Measurements from ENCODE around the gene KHK. TPM values are rescaled to one million over a fixed set of nuclear protein-coding genes. Genes with fewer than 3 reads are reported as not detected.
"Not testable (repeated sequence)": the region's sequence is repeated elsewhere in the genome, so short reads cannot be mapped to it uniquely, and the experiment has no call there.

Gene KHK
- polyA plus RNA-seq, 12 donors, result 1.1 to 7.6 (median 2.1) TPM; not detected in 1

DNA sequence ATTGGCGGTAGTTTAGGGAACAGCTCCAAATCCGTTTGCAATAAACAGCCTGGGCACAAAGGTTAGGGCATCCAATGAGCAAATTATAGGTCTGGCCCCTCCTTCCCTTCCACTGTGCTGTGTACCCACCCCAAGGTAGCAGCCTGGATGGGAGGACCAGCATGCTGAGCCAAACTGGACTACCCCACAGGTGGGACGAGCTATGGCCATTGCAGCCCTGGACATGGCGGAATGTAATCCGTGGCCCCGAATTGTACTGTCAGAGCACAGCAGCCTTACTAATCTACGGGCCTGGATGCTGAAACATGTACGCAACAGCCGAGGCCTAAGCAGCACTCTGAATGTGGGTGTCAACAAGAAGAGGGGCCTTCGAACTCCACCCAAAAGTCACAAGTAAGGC lies 28.4 kb upstream of the KHK start:
- no peak for DNase-seq

DNA sequence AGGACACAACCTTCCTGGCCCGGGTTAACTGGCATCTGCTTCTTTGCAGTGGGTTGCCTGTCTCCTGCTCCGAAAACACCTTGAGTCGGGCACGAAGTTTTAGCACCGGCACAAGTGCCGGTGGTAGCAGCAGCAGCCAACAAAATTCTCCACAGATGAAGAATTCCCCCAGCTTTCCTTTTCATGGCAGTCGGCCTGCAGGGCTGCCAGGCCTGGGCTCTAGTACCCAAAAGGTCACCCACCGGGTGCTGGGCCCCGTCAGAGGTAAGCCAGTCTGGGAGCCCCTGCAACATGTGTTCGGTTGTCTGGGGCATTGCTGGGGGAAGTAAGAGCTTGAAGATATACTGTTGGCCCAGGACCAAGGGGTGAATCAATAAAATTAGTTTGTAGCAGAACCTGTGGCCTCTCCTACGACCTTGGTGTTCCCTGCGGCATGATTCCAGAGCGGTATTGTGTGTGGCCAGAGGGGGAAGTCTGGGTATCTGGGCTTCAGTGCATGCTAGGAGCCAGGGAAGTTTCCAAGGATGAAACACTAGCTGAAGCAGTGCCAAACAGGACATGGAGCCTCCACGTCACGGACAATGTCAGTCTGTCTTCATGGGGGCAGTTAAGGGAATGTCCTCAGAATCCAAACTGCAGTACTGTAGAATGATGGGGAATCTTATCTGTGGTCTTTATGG lies 27.3 kb upstream of the KHK start:
- no peak for DNase-seq

GRCh38 chr2:27060323-27060722 lies 26.2 kb upstream of the KHK start:
- DNase-seq, result no peak

- DNase-seq, result no peak
Observed at GRCh38 chr2:27065128-27065527, 21.4 kb upstream of the KHK start.

DNA sequence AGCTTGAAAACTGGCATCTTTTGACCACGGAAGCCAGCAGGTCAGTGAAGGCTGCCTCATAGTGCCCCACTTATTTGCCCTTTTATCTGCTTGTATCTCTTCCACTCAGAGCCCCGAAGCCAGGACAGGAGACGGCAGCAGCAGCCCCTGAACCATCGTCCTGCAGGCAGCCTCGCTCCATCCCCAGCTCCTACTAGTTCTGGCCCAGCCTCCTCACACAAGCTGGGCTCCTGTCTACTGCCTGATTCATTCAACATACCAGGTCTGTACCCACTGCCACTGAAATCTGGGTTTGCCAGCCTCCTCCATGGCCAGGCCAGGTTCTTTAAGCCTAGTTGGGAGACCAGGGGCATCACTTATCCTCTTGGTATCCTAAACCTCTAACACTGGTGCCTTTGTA lies 19.2 kb upstream of the KHK start:
- no peak for DNase-seq

DNA sequence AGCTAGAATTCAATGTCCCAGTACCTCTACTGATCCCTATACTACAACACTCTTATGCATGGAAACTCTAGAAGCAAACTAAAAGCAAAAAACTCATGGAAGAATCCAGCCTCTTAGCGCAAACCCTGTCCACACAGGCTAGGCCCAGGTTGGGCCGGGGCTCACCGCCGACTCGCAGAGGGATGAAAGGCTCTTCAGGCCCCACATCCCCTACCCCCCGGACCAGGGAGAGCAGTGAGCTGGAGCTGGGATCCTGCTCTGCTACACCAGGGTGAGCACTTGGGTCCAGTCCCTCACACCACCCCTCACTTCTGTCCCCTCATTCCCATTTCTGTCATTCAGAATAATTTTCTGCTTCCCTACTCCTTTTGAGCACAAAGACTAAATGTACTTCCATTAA lies 17.1 kb upstream of the KHK start:
- no peak for DNase-seq

GRCh38 chr2:27069961-27070618 lies 16.5 kb upstream of the KHK start:
- DNase-seq, result no peak

GRCh38 chr2:27070653-27071276 lies 15.8 kb upstream of the KHK start:
- DNase-seq, result no peak

DNA sequence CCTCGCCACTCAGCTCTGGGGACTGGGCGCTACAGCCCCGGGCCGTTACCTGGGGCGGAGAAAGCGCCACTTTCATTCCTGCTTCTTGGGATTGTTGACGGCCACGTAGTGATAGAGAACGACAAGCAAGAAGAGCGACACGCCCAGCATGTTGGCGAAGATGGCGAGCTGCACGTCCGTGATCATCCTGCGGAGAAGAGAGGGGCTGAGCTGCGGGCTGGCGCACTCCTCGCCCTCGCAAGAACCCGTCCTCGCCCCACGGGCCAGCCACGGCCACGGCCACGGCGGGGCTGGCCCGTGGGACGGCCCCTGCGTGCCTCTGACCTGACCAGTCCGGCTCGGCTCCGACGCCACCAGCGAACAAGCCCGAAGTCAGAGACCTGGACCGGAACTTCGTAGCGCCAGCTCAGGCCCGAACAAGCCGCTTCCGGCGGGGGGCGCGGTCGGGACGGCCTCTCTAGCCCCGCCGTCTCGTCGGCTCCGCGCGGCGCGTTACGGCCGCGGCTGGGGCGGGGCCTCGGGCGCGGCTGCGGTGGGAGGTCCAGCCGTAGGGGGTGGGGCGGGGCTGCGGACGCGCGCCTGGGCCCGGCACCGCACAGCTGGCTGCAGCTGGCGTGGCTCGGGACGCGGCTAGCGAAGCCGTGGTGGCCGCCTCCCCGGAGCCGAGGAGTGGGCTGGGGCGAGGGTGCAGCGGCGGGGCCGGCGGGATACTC lies 15.1 kb upstream of the KHK start, which contains the start of gene OST4:
OST4 (minus strand) TSS at position 378 of the 713 bp plus-strand sequence.
- DNase-seq, result peak; percentile 88

DNA sequence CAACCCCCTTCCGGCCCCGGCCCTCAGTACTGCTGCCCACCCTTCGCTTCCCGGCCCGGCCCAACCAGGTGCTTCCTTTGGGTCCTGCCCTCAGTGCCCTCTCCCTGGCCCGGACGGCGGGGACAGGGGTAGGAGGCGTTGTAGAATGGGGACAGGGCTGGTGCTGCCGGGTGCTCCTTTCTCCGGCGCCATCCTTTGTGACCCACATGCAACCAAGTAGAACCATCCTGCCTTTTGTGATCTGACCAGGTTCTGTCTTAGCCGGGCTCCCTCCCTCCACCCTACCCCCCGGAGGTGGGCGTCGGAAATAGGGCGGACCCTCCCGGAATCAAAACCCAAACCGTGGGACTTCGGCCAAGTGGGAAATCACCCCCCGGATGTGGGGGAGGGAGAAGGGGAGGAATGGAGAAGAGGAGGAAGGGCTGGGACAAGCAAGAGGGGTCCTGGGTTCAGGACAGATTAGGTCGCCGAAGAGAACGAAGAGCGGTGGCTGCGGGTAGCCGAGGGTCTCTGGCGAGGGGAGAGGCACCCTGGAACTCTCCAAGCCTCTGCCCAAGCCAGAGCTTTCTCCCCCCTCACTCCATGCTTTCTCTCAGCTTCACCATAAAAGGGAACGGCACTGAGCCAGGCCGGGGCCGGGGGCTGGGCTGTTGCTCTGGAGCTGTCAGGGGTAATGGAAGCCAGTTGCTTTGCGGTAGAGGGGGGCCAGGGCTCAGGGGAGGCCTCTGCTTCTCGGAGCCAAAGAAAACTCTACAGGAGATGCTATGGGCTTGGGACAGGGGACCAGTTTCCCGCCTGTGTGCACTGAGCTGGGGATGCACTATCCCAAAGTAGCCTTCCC lies 14.4 kb upstream of the KHK start:
- peak; percentile 73 for DNase-seq

DNA sequence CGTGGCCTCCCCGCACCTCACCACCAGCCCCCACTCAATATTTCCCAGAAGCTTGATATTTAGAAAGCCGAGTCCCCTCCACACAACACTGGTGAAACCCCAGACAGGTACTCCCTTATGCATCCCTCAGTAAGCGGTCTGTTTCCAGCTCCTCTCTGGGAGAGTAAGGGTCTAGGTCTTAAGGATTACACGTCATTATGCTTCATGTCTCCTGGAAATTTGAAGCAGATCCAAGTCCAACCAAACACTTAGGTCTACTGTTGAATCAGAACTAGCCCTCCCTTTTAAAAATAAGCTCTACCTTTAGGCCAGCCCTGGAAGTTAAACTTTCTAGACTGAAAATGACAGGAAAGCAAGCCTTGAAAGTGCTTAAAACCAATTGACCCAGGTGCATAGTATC lies 13.7 kb upstream of the KHK start:
- DNase-seq, result no peak

DNA sequence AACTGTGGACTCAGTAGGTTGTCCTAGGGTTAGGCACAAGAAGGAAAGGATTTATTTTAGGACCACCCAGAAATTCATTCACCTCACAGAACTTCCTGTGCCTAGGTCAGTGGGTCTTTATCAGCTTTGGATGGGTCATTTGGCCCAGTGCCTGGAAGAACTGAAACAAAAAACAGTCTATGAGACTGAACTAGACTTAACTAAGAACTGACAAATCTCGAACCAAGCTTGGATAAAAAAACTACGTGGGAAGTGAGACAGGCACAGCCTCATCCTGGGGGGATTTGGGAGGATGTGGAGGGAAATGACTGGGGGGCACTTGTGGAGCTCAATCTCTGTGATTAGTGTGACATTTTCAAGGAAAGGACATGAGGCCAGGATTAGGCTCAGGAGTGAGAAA lies 12.8 kb upstream of the KHK start:
- DNase-seq, result no peak

DNA sequence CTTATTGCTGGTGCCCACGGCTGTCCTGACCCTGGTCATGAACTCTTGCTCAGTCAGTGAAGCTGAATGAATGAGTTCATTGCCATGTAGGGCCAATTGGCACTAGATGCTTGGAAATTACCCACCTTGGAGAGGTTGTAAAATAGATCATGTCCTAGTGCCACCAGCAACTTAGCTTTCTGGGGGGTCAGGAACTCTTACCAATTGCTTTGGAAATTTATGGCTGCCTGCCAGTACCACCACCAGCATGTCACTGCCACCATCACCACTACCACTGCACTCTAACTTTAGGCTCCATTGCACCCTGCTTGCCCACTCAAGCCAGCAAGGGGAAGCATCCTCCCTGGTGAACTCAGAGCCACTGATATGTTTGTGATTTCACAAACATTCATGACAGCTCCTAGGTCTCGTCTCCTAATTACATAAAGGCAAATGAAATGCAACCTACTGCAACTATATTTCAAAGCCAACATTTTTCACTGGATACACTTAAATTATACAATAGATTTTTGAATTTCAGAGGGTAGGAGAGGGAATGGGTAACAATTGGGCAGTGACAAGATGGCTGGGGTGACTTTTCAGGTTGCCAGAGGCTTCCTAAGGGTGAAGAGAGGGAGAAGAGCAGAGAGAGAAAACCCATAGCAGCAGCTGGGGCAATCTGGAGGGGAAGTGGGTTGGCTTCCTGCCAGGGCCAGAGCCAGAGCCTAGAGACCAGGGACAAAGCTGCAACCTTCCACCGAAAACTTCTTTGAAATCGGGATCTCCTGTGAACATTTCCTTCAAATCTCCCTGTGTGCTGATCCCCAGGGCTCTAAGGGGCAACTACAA lies 11.6 kb upstream of the KHK start:
- DNase-seq, result no peak

GRCh38 chr2:27075566-27075871 lies 11.1 kb upstream of the KHK start:
- not testable (repeated sequence) for DNase-seq

GRCh38 chr2:27076323-27076722 lies 10.2 kb upstream of the KHK start:
- no peak for DNase-seq

- DNase-seq, result no peak
Observed at GRCh38 chr2:27077231-27077630, 9.3 kb upstream of the KHK start.

- DNase-seq, result peak; percentile 94
Observed at GRCh38 chr2:27078267-27079194, 8.0 kb upstream of the KHK start, which contains the start of gene EMILIN1. Gene EMILIN1 (plus strand): TSS chr2:27078615. CDS start chr2:27079066, 451 bp downstream.

DNA sequence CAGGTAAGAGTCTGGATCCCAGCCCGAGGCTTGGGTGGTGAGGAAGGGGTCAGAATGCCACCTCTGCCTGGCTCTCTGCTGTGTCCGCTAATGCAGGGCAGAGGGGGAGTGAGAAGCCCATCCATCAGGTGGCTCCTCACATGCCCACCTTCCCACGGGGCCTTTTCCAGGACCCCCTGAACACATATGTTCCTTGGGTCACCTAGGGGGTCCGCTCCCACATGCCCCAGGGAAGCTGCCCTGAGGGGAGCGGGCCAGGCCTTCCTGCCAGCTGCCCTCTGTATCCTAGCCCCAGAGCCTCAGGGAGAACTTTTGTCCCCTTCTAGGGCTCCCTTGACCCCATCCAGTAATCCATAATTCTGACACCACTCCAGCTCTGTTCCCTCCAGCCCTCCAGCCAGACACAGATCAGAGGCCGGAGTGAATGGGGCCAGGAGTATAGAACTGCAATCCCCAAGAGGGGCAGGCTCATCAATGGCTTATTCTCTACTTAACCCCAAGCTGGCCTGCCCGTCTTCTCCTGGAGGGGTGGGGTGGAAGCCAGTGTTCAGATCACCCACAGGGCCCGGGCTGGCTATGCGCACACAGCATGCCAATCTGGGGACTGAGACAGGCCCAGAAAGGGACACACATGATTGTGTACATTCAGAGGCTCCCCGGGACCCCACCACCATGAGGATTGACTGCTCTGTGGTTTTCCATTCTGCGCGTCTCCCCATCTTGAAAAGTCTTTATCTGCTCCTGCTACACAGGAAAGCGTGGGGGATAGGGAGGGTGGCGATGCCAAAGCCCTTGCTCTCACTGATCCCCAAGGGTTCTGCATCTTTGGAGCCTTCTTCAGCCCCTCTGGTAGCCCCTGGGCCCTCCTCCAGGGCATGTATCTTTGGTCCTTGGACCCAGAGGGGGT lies 7.1 kb upstream of the KHK start:
- DNase-seq, result no peak

DNA sequence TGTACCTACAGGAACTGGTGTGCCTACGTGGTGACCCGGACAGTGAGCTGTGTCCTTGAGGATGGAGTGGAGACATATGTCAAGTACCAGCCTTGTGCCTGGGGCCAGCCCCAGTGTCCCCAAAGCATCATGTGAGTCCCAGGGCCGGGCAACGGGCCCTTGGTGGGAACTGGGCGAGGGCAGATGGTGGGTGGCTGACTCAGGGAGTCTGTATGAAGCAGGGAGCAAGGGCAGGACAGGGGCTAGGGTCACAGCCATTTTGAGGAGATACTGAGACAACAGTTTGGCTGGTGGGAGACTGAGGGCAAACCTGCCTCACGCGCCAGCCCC lies 6.5 kb upstream of the KHK start:
- no peak for DNase-seq
